NCI-H524 treated with DMSO at 0.1 percent for 48 hours (cell line): ENCODE data around the gene SCYL2.
"Not testable (repeated sequence)": the region's sequence is repeated elsewhere in the genome, so short reads cannot be mapped to it uniquely, and the experiment has no call there.

Experiments used
- DNase-seq: peaks from one replicate; lab custom pipeline; 2025; lab: John Stamatoyannopoulos, UW

Gene SCYL2

DNA sequence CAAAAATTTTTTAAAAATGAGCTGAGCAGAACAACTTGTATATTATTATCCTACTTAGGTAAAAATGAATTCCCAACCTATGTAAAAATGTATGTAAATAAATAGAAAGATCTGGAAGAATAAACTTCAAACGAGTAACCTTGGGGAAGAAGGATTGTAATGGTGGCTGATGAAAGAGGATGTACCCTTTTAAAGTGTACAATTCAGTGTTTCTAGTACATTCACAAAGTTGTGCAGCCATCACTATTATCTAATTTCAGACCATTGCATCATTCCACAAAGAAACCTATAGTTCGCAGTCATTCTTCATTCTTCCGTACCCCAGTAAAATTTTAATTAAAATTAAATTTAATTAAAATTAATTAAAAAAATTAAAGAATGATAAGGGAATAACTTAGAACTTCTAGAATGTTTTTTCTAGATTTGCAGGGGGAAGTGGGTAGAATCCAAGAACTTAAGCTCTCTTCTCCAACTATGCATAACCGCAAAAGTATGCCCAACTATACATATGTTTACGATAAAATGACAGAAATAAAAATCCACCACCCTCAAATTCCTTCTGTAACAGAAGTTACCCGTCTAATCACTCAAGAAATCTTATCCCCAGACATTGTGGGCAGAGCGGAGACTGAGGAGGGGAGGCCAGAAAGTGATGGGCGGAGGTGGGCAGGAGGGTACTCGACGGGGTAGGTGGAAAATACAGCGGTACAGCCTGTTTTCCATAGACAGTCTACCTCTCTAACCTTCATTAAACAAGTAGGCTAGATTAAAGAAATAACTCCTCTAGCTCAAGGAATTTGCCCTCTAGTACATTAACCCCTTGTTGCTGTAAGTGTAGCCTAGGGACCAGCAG lies 1.0 kb upstream of the SCYL2 start:
- DNase-seq: no peak

DNA sequence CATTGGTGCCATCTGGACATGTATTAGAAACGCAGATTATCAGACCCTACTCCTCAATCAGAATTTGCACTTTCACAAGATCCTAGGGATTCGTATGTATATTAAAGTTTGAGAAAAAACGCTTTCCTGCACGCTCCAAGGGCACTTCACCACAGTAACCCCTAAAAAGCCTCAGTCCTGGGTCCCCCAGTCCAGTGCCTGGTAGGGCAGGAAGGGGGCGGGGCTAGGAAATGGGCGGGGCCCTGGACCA lies 467 bp upstream of the SCYL2 start:
- peak; percentile 63 for DNase-seq

DNA sequence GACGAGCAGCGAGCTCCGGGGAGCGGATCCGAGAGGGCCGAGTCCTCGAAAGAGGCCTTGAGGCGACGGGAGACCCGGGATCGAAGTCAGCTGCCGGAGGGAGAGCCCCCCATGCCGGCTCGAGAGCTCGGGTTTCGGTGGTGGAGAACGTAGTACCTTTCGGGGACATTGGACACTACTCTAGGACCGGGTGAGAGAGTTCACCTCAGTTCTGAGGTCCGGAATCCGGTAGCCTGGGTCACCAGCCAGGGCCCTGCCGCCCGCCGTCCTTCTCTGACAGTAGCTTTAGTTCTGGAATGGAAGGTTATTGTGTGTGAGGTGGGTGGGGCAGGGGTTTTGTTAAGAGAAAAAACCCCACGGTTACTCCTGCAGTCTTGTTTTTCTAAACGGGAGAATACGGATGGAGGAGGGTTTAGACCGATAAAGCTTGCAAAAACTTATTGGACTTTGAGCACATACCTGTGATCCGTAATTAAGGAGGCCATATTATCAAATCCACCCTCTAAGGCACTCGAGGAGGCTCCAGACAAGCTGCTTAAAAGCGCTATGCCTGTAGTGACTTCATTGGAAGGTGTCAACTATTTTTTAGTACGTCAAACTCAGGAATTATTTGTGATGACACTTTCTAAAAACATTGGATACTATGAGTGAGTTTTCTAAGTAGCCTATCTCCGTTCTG lies 765 bp downstream of the SCYL2 start:
- no peak for DNase-seq

DNA sequence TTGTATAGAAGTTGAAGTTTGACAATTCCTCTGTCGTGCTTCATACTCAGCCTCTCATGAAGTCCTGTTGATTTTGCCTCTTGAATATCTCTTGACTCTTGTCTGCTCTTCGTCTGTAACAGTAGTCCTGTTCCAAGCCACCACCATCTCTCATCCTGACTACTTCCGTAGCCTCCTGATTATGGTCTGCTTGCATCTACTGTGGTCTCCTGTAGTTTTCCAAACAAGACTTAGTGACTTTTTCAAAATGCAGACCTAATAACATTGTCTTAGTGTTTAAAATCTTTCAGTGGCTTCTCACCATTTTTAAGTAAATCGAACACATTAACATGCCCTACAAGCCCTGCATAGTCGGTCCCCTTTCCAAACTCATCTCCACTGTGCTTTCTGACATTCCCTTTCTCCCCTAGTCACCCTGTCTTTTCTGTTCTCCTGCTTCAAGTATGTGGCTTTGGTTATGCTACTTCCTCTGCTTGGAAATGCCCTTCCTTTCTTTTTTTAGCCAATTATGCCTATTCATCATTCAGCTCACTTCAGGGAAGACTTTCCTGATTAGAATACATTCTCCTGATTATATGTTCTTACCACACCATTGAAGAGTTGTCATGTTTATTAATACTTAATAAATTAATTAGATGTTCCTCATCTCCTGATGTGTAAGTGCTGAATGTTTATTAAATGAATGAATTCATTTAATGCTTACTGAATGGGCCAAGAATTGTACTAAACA lies 2.0 kb downstream of the SCYL2 start:
- no peak for DNase-seq

DNA sequence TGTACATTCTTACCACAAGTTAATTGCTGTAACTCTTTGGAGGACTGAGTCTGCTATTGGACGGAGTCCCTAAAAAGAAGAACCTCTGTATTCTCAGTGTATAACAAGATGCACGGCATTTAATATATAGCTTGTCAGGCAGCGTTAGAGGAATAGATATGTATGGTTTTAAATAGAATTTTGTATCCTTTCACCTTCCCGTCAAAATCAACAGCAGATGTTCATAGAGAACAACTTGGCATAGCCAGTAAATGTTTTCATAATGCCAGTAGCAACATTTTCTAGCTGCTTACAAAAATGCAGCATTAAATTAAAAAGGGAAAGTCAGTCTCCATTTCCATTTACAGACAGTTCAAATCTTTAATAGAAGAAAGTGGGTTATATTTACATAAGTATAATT lies 6.8 kb downstream of the SCYL2 start:
- DNase-seq: no peak

DNA sequence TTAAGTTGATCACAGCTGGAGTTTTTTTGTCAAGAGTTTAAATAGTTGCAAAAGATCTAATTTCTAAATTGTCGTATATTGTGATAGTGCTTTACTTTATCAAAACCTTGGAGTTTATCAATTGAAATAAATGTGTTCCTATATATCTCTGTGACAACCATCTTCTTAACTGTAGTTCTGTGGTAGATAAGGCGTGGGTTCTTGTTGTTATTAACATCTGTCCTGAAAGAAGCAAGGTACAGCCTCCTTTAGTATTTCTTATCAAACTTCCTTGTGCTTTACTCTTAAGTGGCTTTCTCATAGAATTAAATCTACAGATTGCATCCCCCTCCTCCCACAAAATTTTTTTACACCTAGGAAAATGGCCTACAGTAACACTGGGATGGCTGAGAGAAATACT lies 7.3 kb downstream of the SCYL2 start:
- no peak for DNase-seq

DNA sequence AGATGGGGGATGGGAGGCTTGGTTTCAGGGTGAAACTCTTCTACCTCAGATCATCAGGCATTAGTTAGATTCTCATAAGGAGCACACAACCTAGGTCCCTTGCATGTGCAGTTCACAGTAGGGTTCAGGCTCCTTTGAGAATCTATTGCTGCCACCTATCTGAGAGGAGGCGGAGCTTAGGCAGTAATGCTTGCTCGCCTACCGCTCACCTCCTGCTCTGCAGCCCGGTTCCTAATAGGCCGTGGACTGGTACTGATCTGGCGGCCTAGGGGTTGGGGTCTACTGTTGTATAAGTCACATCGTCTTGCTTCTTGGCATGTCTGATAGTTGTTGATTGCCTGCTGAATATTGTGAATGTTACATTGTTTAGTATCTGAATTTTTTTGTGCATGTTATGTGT lies 12.2 kb downstream of the SCYL2 start:
- no peak for DNase-seq

DNA sequence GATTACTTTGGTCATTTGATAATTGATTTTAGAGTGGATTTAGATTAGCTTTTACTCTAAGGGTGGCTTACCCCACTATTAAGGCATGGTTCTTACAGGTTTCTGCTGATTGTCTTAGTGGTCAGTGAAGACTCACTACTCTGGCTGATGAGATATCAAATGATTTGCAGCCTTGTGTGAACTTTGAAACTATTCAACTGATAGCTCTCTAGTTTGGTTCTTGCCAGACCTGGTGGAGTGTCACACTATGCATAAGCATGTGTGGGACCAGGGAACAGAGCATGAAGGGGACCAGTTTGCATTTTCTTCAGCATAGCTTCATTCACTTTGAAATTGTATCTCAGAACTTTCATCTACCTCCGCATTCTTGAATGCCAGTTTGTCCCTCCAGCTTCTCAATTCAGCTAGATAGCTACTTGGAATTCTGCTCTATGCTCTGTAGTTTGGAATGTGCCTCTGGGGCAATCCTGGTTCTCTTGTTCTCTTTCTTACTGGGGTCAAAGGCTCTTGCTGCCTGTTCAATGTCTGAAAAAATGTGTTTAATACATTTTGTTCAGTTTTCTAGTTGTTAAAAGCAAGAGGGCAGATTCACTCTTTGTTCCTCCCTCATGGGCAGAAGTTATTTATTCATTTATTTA lies 12.7 kb downstream of the SCYL2 start:
- no peak for DNase-seq

DNA sequence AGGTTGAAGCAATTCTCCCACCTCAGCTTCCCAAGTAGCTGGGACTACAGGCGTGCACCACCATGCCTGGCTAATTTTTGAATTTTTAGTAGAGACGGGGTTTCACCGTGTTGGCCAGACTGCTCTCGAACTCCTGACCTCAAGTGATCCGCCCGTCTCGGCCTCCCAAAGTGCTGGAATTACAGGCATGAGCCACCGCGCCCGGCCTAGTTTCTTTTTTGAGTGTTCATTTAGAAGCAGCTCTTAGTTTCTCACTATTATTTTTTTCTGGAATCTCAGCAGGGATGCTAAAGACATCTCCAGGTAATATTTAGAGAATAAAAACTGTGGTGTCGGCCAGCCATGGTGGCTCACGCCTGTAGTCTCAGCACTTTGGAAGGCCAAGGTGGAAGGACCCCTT lies 17.6 kb downstream of the SCYL2 start:
- not testable (repeated sequence) for DNase-seq

DNA sequence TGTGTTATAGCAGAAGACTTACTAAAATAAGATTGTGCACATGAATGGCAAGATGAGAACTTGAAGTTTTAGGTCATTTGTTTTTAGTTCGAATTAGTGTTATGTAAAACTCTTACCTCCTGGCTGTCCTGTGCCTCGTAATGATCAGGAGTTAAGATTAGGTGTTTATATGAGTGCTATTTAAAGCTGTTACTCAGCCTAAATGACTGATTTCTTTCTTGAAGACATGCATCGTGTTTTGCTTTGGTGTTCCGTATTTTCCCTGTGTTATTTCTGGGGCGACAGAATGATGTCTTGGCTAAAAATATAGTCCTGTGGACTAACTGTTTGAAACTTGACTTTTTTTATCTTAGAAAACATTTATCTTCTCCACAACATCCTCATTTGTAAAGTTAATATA lies 22.1 kb downstream of the SCYL2 start:
- no peak for DNase-seq

DNA sequence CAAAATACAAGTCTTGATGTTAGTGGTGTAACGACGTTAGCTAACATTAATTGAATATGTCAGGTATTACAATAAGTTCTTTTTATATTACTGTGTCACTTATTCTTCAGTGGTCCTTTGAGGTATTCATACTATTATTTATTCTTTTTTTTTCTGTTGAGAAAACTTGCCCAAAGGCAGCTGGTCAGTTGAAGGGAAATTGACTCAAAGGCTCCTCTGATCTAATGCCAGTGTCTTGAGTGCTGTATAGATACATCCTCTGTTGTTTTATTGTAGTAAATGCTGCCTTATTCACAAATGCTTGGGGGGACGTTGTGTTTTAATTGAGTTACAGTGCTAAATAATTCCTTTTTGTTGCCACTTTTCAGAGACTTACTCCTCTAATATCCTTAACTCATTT lies 23.0 kb downstream of the SCYL2 start:
- no peak for DNase-seq

DNA sequence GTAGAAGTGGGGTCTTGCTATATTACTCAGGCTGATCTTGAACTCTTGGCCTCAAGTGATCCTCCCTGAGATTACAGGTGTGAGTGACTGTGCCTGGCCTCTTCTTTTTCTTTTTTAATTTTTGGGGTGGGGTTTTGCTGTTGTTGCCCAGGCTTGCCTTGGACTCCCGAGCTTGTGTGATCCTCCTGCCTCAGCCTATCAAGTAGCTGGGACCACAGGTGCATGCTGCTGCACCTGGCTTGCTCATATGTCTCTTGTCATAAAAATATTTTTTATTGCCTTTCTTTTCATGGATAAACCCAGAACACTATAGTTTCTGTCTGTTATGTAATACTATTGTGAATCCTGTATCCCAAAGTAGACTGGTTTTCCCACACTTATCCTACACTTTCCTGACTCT lies 26.0 kb downstream of the SCYL2 start:
- DNase-seq: no peak

DNA sequence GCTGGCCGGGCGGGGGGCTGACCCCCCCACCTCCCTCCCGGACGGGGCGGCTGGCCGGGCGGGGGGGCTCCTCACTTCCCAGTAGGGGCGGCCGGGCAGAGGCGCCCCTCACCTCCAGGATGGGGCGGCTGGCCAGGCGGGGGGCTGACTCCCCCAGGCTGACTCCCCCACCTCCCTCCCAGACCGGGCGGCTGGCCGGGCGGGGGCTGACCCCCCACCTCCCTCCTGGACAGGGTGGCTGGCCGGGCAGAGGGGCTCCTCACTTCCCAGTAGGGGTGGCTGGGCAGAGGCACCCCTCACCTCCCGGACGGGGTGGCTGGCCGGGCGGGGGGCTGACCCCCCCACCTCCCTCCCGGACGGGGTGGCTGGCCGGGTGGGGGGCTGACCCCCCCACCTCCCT lies 27.4 kb downstream of the SCYL2 start:
- not testable (repeated sequence) for DNase-seq

DNA sequence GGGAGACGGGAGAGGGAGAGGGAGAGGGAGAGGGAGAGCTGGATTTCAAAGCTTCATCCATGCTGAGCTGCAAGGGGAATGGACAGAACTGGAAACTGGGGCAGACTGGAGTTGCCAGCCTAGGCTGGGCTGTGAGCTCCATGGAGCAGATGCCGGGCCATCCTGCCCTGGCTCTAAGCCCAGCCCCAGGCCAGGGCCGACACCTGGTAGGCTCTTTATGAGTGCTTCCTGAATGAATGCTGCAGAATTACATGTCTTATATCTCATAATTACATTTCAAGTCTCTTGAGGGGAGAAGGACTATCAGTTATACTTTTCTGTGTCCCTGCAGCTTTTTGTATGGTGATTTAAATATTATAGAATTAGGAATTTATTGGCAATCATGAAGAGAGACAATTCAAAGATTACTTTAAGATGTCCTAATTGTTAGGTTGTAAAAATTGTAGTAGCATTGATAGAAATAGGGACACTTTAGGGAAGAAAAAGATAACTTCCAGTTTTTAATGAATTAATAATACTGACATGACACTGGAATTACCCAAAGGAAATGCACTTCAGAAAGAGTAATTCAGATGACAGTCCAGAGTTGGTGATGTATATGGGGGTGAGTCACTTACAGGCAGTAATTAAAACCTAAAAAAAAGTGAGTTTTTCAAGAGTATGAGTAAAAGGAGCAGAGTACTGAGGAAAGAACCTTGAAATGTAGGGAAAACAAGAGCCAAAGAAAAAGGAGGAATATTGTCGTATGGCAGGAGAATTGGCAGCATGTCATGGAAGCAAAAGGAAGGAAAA lies 29.0 kb downstream of the SCYL2 start:
- no peak for DNase-seq

DNA sequence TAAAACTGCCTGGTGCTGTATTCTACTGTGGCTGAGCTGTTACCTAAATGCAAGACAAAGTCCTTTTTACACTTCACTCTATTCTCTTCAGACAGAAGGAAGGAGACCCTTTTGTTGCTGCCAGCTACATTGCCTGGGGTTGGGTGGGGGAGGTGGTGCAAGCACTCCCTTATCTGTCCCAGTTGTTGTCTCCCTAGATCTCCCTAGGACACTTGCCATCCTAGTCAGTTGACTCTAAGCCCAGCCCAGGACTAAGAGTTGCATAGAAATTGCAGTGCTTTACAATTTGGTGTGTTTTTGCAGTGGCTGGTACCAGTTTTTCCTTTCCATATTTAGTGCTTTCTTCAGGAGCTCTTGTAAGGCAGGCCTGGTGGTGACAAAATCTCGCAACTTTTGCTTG lies 35.1 kb downstream of the SCYL2 start:
- DNase-seq: no peak

DNA sequence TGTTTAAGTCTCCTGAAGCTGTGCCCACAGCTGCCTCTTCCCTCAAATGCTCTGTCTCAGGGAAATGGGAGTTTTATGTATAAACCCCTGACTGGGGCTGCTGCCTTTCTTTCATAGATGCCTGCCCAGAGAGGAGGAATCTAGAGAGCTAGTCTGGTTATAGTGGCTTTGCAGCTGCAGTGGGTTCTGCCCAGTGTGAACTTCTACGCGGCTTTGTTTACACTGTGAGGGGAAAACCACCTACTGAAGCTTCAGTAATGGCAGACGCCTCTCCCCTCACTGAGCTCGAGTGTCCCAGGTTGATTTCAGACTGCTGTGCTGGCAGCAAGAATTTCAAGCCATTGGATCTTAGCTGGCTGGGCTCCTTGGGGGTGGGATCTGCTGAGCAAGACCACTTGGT lies 36.9 kb downstream of the SCYL2 start:
- no peak for DNase-seq

DNA sequence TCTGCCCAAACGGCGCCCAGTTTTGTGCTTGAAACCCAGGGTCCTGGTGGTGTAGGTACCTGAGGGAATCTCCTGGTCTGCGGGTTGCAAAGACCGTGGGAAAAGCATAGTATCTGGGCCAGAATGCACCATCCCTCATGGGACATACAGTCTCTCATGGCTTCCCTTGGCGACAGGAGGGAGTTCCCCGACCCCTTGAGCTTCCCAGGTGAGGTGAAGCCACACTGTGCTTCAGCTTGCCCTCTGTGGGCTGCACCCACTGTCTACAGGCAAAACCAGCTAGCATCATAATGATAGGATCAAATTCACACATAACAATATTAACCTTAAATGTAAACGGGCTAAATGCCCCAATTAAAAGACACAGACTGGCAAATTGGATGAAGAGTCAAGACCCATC lies 37.4 kb downstream of the SCYL2 start:
- DNase-seq: not testable (repeated sequence)

DNA sequence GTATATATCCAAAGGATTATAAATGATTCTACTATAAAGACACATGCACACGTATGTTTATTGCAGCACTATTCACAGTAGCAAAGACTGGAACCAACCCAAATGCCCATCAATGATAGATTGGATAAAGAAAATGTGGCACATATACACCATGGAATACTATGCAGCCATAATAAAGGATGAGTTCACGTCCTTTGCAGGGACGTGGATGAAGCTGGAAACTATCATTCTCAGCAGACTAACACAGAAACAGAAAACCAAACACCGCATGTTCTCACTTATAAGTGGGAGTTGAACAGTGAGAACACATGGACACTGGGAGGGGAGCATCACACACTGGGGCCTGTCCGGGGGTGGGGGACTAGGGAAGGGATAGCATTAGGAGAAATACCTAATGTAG lies 41.2 kb downstream of the SCYL2 start:
- not testable (repeated sequence) for DNase-seq

DNA sequence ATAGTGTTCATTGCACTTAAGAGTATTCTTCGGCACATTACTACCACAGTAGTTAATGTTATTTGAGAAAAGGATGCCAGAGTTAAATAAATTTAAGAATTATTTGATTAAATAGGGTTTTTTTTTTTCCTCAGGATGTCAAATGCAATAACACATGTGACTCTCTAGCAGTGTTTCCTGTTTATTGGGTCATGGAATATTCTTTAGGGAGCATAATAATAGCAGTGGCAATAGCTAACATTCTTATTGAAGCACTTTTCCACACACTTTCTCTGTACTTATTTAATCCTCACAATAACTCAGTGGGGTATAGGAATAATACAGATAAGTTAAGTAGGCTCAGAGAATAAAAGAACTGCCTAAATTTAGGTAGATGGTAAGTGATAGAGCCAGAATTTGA lies 44.3 kb downstream of the SCYL2 start:
- DNase-seq: no peak

DNA sequence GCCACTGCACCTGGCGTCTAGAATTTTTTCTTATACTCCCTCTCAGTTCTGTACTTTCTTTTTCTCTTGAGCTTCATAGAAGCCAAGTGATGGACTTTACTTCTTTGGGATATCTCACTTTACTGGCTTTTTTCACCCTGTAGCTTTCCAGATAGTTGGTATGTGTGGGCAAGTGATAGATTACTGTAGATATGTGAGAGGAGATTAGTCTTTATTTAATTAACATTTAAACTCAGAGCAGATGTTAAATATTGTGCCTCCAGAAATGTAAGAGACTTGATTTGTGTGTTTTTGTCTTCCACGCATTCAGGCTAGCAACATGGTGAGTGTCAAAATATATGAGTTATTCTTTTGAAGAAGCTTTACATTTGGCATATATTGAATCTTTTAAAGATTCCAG lies 50.4 kb downstream of the SCYL2 start:
- DNase-seq: no peak

DNA sequence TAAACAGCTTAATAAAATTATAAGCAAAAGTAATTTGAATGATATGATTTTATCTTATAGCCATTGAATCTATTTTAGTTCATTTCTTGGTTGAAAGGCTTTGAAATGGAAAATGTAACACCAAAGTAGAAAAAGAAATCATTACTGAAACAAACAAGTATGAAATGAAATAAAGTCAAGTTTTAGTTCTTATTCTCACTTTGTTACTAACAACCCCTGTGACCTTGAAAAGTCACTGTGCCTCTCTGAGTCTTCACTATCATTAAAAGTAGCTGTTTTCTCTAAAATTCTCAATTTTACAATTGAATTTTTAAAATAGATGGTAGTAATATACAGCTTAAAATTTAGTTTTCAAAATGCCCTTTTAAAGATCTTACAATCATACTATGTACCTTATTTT lies 57.5 kb downstream of the SCYL2 start:
- DNase-seq: no peak

DNA sequence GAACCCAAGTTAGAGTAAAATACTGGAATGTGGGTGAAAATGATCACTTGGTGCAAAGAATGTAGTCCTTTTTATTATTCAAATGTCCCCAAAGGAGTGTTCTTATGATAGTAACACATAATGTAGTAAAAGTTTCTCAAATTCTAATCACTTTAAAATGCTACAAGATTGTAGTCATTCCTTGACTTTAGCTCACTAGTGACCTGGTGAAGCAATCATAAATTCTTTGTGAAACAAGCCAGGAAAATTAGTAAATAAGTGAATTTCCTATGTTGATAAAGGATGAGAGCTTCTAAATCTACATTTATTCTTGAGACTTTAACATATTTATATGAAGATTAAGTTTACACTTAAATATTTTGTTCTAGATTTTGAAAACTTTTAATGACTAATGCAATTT lies 59.2 kb downstream of the SCYL2 start:
- DNase-seq: no peak
